ENCODE data around the gene TMEM175. TPM values are rescaled to one million over a fixed set of nuclear protein-coding genes. Genes with fewer than 3 reads are reported as not detected.

The TMEM175 gene
- total RNA-seq, 1 donor from 2014 or later: 11.4 TPM

DNA sequence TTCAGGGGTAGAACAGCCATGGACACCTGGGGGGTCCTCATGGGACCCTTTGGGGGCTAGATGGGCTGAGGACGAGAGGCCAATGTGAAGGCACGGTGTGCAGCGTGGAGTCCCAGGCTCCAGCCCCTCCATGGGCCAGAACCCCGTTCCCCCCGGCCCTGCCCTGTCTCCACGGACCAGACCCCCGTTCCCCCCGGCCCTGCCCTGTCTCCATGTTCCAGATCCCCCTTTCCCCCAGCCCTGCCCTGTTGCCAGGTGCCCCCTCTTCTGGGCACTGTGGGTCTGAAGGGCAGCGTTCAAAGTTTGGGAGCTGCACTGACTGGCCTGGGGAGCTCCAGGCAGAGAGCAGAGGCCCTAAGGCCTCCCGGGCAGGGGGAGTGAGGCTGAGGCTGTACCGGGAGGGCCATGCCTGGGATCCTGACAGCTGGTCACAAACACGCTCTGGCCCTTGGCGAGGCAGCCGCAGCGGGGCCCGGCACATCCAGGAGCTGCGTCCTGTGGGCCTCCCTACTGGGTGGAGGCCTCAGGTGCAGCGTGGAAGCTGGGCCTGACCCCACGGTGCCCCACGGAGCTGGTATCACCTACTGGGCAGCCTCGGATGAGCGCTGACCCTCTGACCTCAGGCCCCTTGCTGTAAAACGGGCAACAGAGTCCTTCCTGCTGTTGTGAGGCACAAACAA, 32.2 kb downstream of the TMEM175 start:
- no peak for DNase-seq (ENCODE audit: low read depth)
- TF ChIP-seq CTCF (conservative IDR thresholded peaks at IDR 0.05; ENCODE audit: low read depth, low read length): no peak
- no peak overlapping the region for H3K4me3 ChIP-seq (ENCODE audit: low read depth, low read length)

GRCh38 chr4:965048-965765, 32.9 kb downstream of the TMEM175 start:
- TF ChIP-seq CTCF (conservative IDR thresholded peaks at IDR 0.05; ENCODE audit: low read depth, low read length): no peak
- no peak overlapping the region for H3K4me3 ChIP-seq (ENCODE audit: low read depth, low read length)
- no peak for DNase-seq (ENCODE audit: low read depth)

GRCh38 chr4:965766-966134, 33.5 kb downstream of the TMEM175 start:
- no peak overlapping the region for H3K4me3 ChIP-seq (ENCODE audit: low read depth, low read length)
- no peak for TF ChIP-seq CTCF (conservative IDR thresholded peaks at IDR 0.05; ENCODE audit: low read depth, low read length)
- no peak for DNase-seq (ENCODE audit: low read depth)

GRCh38 chr4:966266-967112, 34.2 kb downstream of the TMEM175 start:
- no peak for DNase-seq (ENCODE audit: low read depth)
- H3K4me3 ChIP-seq (ENCODE audit: low read depth, low read length): no peak overlapping the region
- TF ChIP-seq CTCF (conservative IDR thresholded peaks at IDR 0.05; ENCODE audit: low read depth, low read length): no peak

GRCh38 chr4:967113-968104, 35.1 kb downstream of the TMEM175 start:
- H3K4me3 ChIP-seq (ENCODE audit: low read depth, low read length): no peak overlapping the region
- no peak for TF ChIP-seq CTCF (conservative IDR thresholded peaks at IDR 0.05; ENCODE audit: low read depth, low read length)
- DNase-seq (ENCODE audit: low read depth): no peak

- TF ChIP-seq CTCF (conservative IDR thresholded peaks at IDR 0.05; ENCODE audit: low read depth, low read length): no peak
These were observed 36.0 kb downstream of the TMEM175 start for GRCh38 chr4:968221-968620.

More at GRCh38 chr4:968221-968620, 36.0 kb downstream of the TMEM175 start:
- no peak overlapping the region for H3K4me3 ChIP-seq (ENCODE audit: low read depth, low read length)
- DNase-seq (ENCODE audit: low read depth): no peak
